Mucosa of stomach (tissue), 1 donor: Measurements from ENCODE around the gene SH3BP4.
A peak's percentile ranks its signal among the peaks of the same experiment; 100 is the strongest.

Source experiments
- H3K27me3 ChIP-seq: one replicate; pipeline ENCODE4 v1.7.0; 2013; ENCODE audit warnings: mild to moderate bottlenecking, low read length; ENCODE audit not compliant: control insufficient read depth, insufficient read depth
- H3K36me3 ChIP-seq: one replicate; pipeline ENCODE4 v1.7.0; 2013; ENCODE audit warnings: low read length; ENCODE audit not compliant: control insufficient read depth, insufficient read depth
- H3K4me1 ChIP-seq: one replicate; pipeline ENCODE4 v1.7.0; 2013; ENCODE audit warnings: mild to moderate bottlenecking, low read length; ENCODE audit not compliant: control insufficient read depth, insufficient read depth
- H3K4me3 ChIP-seq: one replicate; pipeline ENCODE4 v1.7.0; 2013; ENCODE audit warnings: low read length
- H3K9ac ChIP-seq: one replicate; pipeline ENCODE4 v1.7.0; 2013; ENCODE audit warnings: mild to moderate bottlenecking, low read length, moderate library complexity
- H3K9me3 ChIP-seq: one replicate; pipeline ENCODE4 v1.7.0; 2013; ENCODE audit warnings: mild to moderate bottlenecking, low read length, moderate library complexity; ENCODE audit not compliant: control insufficient read depth
- donor health status: Pancreatic carcinoma.

The SH3BP4 gene

DNA sequence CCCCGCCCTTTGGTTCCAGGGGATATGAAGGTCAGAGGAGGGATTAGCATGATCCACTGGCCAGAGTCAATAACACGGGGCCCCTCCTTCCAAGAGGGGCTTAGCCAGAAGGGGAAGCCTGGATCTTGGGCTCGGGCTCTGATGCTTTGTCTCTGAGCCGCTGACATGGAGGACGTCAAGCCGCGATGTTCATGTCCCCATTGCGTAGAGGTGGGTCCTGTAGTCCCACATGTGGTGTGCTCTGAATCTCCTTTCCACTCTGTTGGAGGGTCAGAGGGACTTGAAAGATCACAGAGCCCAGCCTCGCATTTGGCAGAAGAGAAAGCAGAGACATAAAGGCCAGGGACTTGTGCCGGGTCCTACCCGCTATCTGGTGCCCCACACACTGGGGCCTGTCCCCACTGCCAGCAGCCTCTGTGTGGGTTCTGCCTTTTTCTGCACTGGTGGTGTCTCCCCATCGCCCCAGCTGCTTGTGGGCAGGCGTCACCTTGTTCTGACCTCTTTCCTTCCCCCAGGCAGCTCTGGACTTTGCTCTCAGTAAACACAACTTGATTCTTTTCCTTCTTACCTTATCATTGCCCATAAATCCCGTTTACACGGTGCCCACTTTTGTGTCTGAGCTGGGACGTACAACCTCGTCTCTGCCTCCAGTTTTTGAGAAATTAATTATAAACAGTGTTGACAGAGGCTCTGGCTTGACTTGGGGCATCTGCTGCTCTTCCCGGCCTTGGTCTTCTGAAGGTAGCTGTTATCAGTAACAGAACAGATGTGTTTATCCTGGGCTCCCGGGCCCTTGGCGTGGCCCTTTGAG lies 48.8 kb downstream of the SH3BP4 start:
- no peaks in the 10 kb centered on the region for H3K27me3 ChIP-seq
- H3K9me3 ChIP-seq, result no peaks in the 10 kb centered on the region
- peaks cover 84% of the 10 kb centered on the region for H3K4me1 ChIP-seq
- H3K36me3 ChIP-seq, result peaks cover 3% of the 10 kb centered on the region
- H3K4me3 ChIP-seq, result peak overlapping the region; percentile 10
- H3K9ac ChIP-seq, result peak overlapping the region; percentile 14

DNA sequence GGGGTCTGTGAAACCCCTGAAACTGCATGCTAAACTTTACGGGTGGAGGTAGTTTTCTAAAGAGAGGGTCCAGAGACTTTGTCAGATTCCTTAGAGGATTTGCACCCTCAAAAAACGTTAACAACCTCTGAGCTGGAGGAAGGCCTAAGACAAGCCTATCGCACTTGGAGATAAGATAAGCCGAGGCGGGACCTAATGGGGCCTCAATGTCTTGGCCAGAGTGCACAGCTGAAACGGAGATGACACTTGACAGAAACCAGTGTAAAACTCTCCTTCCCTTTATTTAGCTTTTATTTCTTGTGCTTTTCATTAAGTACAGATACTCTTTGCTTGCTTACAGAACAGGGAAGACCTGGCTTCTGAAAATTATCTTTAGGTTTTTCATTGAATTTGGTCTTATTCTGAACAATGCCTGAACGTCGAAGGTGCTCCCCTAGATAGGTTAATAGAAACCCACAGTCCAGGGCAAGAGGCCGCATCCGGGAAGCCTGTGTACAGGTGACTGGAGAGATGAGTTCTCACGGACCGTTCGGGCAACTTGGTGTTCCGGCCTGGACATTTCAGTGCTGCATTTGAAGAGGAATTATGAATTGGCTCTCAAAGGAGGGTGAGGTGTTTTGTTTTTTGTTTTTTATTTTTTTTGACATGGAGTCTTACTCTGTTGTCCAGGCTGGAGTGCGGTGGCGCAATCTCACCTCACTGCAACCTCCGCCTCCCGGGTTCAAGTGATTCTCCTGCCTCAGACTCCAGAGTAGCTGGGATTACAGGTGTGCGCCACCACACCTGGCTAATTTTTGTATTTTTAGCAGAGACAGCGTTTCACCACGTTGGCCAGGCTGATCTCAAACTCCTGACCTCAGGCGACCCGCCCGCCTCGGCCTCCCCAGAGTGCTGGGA lies 49.7 kb downstream of the SH3BP4 start:
- Histone ChIP-seq H3K9ac (peak overlapping the region; percentile 14), H3K36me3 (peaks cover 3% of the 10 kb centered on the region), H3K4me1 (peaks cover 86% of the 10 kb centered on the region), H3K9me3 (no peaks in the 10 kb centered on the region), H3K4me3 (peak overlapping the region; percentile 10), H3K27me3 (no peaks in the 10 kb centered on the region)

GRCh38 chr2:235002198-235003095 lies 50.6 kb downstream of the SH3BP4 start:
- H3K4me1 ChIP-seq, result peaks cover 90% of the 10 kb centered on the region
- no peak overlapping the region for H3K9ac ChIP-seq
- H3K9me3 ChIP-seq, result no peaks in the 10 kb centered on the region

DNA sequence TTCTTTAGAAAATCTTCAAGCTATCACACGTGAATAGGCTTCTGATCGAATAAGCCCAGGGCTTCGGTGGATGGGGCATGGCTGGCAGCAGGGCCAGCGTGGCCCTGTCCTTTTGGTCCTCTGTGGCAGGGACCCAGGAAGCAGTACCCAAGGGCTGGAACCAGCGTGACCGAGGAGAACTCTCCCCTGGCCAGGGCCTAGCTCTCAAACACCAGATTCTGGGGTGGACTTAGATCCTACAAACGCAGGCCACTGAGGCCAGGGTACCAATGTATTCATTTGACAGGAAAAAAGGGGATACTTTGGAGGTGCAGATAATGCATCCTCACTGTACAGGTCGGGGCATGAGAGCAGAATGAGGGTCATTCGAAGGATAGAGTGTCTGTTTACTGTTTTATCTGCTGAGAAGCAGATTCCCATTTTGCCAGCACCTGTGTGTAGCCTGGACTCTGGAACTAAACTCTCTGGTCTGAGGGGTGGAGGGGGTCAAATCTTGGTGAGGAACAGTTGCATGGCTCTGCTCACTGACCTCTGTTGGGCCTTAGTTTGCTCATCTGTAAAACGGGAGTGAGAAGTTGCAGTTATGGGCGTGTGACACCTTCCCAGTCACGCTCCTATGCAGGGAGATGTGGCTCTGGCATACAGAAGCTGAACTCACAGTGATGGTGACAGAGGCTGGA lies 51.4 kb downstream of the SH3BP4 start:
- no peaks in the 10 kb centered on the region for H3K9me3 ChIP-seq
- H3K36me3 ChIP-seq, result no peaks in the 10 kb centered on the region
- no peaks in the 10 kb centered on the region for H3K27me3 ChIP-seq
- H3K9ac ChIP-seq, result no peak overlapping the region
- H3K4me1 ChIP-seq, result peaks cover 94% of the 10 kb centered on the region
- H3K4me3 ChIP-seq, result no peak overlapping the region

More at GRCh38 chr2:235002198-235003095, 50.6 kb downstream of the SH3BP4 start:
- H3K27me3 ChIP-seq, result no peaks in the 10 kb centered on the region
- H3K4me3 ChIP-seq, result no peak overlapping the region
- H3K36me3 ChIP-seq, result peaks cover under 1% of the 10 kb centered on the region

- Histone ChIP-seq H3K4me1 (peaks cover 94% of the 10 kb centered on the region), H3K9me3 (no peaks in the 10 kb centered on the region), H3K36me3 (no peaks in the 10 kb centered on the region), H3K4me3 (no peak overlapping the region), H3K27me3 (no peaks in the 10 kb centered on the region), H3K9ac (no peak overlapping the region)
Observed at GRCh38 chr2:235004329-235004903, 52.6 kb downstream of the SH3BP4 start.

GRCh38 chr2:235005023-235005422 lies 53.2 kb downstream of the SH3BP4 start:
- no peaks in the 10 kb centered on the region for H3K27me3 ChIP-seq
- peak overlapping the region; percentile 19 for H3K9ac ChIP-seq
- H3K4me1 ChIP-seq, result peaks cover 94% of the 10 kb centered on the region
- no peaks in the 10 kb centered on the region for H3K36me3 ChIP-seq
- H3K9me3 ChIP-seq, result no peaks in the 10 kb centered on the region
- no peak overlapping the region for H3K4me3 ChIP-seq

GRCh38 chr2:235005603-235006259 lies 53.9 kb downstream of the SH3BP4 start:
- peaks cover 94% of the 10 kb centered on the region for H3K4me1 ChIP-seq
- peak overlapping the region; percentile 19 for H3K9ac ChIP-seq
- no peaks in the 10 kb centered on the region for H3K9me3 ChIP-seq
- no peaks in the 10 kb centered on the region for H3K27me3 ChIP-seq
- H3K36me3 ChIP-seq, result no peaks in the 10 kb centered on the region
- no peak overlapping the region for H3K4me3 ChIP-seq

- peaks cover 92% of the 10 kb centered on the region for H3K4me1 ChIP-seq
- H3K36me3 ChIP-seq, result no peaks in the 10 kb centered on the region
- no peak overlapping the region for H3K9ac ChIP-seq
- H3K4me3 ChIP-seq, result no peak overlapping the region
- H3K27me3 ChIP-seq, result no peaks in the 10 kb centered on the region
- no peaks in the 10 kb centered on the region for H3K9me3 ChIP-seq
Observed at GRCh38 chr2:235006461-235006860, 54.6 kb downstream of the SH3BP4 start.

GRCh38 chr2:235006986-235007385 lies 55.2 kb downstream of the SH3BP4 start:
- Histone ChIP-seq H3K4me1 (peaks cover 92% of the 10 kb centered on the region), H3K36me3 (no peaks in the 10 kb centered on the region), H3K27me3 (no peaks in the 10 kb centered on the region), H3K9ac (no peak overlapping the region), H3K9me3 (no peaks in the 10 kb centered on the region), H3K4me3 (no peak overlapping the region)

- Histone ChIP-seq H3K9ac (no peak overlapping the region), H3K9me3 (no peaks in the 10 kb centered on the region), H3K4me1 (peaks cover 84% of the 10 kb centered on the region), H3K36me3 (no peaks in the 10 kb centered on the region), H3K27me3 (no peaks in the 10 kb centered on the region), H3K4me3 (no peak overlapping the region)
Observed at GRCh38 chr2:235007664-235008457, 56.0 kb downstream of the SH3BP4 start.
